ENCODE measurements around the gene CALR3. TPM values are rescaled to one million over a fixed set of nuclear protein-coding genes. Genes with fewer than 3 reads are reported as not detected.
A peak's percentile ranks its signal among the peaks of the same experiment; 100 is the strongest.
"Not testable (repeated sequence)": the region's sequence is repeated elsewhere in the genome, so short reads cannot be mapped to it uniquely, and the experiment has no call there.

Gene CALR3, protein sequence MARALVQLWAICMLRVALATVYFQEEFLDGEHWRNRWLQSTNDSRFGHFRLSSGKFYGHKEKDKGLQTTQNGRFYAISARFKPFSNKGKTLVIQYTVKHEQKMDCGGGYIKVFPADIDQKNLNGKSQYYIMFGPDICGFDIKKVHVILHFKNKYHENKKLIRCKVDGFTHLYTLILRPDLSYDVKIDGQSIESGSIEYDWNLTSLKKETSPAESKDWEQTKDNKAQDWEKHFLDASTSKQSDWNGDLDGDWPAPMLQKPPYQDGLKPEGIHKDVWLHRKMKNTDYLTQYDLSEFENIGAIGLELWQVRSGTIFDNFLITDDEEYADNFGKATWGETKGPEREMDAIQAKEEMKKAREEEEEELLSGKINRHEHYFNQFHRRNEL
- not detected in 2 replicates for total RNA-seq (2014; rRNA removed; shearing (Covaris generic))

DNA sequence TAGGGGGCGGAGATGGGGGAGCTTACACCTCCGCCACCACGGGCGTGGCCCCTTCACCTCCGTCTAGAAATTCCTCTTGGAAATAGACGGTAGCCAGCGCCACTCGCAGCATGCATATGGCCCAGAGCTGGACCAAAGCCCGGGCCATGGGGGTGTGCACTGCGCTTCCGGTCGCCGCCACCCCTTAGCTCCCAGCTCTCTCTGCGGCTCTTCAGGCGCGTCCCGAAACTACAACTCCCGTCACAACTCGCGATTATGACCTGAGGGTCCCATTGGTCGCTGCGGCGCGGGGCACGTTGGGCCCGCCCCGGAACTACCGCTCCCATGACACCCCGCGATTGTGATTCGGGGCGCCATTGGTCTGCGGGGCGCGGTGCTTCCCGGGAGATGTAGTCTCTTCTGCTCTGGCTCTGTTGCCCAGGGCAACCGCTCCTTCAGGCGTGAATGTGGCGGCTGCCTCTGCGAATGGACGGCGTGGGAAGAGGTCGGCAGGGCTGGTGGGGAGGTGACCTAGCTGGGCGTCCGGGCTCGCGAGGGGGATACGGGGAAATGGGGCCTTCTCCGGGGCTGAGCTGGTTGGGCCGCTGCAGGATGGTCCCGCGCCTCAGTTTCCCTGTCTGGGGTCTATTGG, at the start of gene CALR3, which contains the start of gene C19orf44:
TSS of gene CALR3 (minus strand) at position 186 of the 631 bp plus-strand sequence. CDS start at position 148, 38 bp downstream.
TSS of gene C19orf44 (plus strand) at position 413 of the 631 bp plus-strand sequence. CDS start 4,399 bp downstream, outside the sequence.
- peak; percentile 99 for DNase-seq (ENCODE audit: low read depth)

DNA sequence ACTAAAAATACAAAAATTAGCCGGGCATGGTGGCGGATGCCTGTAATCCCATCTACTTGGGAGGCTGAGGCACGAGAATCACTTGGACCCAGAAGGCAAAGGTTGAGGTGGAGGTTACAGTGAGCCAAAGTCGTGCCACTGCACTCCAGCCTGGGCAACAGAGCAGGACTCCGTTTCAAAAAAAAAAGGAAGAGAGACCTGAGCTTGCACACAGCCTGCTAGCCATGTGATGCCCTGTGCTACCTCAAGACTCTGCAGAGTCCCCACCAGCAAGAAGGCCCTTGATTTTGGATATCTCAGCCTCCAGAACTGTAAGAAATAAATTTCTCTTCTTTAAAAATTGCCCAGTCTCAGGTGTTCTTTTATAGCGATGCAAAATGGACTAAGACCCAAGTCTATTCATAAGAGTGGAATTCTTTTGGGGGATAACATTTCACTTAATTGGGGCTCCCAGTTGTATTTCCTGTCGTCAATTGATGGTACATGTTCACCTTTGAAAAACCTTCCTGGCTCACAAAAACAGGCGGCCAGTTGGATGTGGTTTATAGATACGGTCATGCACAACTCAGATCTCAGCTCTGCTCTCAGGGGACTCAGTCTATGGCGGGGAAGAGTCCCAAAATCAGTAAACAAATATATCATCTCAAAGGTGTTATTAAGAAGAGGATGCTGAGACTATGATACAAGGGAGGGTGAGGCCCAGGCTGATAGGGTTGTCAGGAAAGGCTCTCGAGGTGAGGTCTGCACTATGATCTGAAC, 48.7 kb upstream of the CALR3 start:
- DNase-seq (ENCODE audit: low read depth): no peak

DNA sequence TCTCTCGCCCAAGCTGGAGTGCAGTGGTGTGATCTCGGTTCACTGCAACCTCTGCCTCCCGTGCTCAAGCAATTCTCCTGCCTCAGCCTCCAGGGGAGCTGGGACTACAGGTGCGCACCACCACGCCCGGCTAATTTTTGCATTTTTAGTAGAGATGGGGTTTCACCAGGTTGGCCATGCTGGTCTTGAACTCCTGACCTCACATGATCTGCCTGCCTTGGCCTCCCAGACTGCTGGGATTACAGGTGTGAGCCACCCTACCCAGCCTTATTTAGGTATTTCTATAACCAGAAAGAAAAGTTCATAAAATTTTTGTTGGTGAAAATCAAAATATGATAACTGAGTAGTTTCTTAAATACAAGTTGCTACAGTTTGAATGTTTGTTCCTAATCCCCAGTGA, 47.8 kb upstream of the CALR3 start:
- not testable (repeated sequence) for DNase-seq (ENCODE audit: low read depth)

DNA sequence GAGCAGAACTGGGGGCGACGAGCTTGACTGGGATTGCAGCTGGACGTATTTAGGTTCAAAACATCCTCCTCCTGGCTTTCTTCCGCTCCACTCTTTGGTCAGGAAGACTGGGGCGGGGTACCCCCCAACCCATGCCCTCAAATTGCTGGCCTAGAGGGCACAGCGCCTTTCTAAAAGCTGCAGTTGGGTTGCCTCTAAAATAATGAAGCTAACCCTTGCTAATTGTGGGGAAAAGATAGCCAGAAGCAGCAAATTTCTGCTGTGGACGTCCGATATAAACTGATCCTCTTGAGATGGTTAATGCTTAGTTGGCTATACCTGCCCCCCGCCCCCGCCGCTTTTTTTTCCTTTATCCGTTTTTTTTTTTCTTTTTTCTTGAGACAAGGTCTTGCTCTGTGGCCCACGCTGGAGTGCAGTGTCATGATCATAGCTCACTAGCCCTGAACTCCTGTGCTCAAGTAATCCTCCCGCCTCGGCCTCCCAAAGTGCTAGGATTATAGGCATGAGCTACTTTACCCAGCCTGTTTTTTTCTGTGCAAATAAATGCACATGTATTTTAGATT, 47.0 kb upstream of the CALR3 start:
- DNase-seq (ENCODE audit: low read depth): peak; percentile 8

DNA sequence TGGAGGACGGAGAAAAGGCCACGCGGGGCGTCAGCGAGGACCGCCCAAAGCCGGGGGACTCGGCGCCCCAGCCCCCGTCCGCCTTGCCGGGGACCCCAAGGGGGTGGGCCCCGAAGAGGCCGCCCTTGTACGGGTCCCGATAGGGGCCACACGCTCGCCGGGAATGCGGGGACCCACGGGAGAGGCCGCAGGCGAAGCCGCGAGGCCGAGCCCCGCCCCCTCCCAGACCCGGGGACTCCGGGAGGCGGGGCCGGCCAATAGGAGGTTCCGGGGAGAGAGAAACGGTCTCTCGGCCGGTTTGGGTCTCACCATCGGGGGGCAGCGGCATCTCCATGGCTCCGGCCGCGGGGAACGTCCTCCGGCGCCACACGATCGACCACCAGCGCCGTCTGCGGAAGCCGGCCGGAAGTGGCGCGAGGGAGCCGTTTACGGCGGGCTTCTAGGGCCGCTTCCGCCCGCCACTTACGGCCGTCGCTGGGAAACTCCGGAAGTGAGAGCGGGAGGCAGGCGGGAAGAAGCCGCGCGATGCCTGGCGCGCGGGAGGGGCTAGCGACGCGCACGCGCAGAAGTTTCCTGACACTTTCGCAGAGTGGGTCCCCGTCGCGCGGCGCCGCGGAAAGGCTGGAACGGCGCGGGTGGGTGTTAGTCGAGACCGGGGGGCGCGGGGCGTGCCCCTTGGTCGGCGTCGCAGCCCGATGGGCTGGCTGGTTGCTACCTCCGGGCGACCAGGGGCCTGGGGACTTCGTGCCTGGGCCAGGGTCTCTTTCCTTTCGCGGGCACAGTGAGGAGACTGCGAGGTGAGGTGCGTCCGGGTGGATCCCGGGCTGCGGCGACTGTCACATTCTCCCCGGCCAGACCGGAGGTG, 46.3 kb upstream of the CALR3 start, which contains the start of gene CHERP:
TSS of gene CHERP (minus strand) at position 393 of the 865 bp plus-strand sequence. CDS start at position 334, 59 bp downstream.
- DNase-seq (ENCODE audit: low read depth): peak; percentile 92

DNA sequence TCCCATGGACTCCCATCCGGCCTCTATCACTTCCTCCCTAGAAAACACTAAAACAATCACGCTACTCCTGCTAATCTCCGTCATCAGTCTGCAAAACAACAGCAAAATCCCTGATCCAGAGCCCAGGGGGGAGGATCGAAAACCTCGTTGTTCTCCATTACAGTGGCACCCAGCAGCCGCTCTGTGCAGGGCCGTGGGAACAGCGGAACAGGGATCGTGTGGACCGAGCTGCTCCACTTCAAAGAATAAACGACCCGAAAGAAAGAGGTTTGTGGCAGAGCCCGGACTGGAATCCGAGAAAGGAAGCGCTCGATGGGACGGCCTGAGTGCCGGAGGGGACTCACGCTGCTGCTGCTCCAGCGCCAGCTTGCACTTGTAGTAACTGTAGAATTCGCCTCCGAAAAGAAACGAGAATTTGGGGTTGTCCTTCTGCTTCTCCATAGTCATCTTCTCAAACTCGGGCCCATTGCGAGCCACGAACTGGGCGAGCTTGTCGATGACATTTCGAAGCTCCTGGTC, 45.6 kb upstream of the CALR3 start:
- peak; percentile 18 for DNase-seq (ENCODE audit: low read depth)

DNA sequence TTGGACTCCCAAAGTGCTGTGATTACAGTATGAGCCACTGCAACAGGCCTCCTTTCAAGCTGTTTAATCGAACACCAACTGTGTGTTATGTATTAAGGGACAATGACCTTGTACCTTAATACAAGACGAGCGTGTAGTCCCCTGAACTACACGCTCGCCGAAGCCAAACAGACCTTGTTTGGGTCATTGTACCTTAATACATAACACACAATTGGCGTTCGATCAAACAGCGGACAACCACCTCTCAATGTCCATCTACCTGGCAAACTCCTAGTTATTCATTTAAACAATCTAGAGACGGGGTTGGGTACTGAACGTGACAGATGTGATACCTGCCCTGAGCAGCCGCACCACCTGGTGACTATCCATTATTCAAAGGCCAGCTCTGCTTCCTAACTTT, 45.0 kb upstream of the CALR3 start:
- no peak for DNase-seq (ENCODE audit: low read depth)

DNA sequence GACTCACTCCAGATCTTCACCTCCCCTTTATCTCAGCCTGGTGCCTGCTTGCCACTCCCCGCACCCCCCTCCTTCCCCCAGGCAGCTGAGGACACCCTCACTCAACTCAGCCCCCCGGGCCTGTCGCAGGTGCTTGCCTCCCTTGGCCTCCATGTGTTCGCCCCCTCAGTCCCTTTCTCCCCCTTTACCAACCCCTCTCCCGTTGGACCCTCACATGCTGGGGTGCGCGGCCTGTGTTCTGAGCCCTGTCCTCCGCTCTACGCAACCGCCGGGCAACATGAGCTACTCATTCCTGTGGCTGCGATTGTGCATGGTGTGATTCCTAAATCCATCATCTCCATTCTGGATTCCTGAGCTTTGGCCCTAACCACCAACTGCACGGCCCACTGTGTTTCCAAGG, 41.1 kb upstream of the CALR3 start:
- no peak for DNase-seq (ENCODE audit: low read depth)

DNA sequence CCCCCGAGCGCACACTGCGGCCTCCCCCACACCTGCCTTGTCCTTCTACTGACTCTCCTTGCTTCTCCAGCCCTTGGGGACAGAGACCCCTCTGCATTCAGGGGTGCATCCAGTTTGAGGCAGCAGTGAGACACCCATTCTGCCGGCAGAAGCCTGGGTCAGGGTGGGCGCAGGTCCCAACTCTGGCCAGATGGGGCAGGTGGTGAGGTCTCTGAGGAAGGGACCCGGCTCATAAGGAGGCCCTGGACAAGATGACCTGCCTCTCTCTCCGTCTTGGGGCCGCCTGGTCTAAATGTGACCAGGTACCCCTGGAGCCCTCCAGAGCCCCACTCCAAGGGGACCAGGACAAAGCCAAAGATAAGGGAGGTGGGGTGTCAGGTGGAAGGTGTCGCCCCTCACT, 40.2 kb upstream of the CALR3 start:
- no peak for DNase-seq (ENCODE audit: low read depth)

DNA sequence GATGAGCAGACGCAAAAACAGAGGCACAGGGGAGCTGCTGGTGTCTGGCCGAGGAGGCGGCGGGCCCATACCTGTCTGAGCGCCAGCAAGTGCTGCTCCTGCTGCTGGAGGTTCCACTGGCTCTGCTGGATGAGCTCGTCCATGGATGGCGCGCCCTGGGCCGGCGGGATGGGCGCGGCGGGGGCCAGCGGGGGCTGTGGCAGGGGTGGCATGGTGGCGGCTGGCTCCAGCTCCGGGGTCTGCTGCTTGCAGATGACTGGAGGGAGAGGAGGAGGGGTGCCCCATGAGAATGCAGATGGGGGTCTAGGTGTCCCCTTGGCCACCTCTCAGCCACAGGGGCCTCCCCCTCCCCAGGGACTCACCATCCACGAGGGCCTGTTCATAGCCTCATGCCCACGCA, 39.4 kb upstream of the CALR3 start:
- no peak for DNase-seq (ENCODE audit: low read depth)

DNA sequence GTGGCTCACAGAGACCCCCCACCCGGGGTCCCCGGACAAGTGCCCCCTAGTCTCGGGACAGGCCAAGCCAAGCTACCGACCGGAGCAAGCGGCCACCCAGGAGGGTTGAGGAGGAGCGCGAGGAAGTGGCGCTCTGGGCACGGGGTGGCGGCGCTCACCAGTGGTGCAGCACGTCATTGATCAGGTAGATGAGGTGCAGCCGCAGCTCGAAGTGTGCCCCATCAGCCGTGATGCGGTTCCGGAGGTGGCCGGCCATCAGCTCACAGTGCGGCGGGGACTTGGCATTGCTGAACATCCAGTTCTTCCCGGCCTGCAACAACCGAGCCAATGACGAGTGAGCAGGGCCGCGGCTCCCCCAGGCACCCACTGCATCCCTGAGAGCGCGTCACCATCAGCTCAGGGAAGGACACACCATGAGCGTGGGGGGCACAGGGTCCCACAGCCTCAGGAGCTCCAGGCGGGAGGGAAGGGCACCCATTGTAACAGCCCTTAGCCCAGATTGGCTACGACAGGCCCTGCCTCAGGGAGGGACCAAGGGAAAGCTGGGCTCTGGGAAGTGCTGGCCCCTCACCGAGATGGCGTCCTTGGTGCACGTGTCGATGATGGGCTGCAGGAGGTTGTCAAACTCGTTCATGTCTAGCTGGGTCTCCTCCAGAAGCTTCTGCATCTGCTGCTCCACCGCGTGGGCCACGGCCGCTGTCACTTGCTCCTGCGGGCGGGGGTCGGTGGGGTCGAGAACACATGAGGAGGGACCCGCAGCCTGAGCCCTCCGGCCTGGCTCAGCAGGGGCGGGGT, 36.7 kb upstream of the CALR3 start:
- DNase-seq (ENCODE audit: low read depth): no peak

DNA sequence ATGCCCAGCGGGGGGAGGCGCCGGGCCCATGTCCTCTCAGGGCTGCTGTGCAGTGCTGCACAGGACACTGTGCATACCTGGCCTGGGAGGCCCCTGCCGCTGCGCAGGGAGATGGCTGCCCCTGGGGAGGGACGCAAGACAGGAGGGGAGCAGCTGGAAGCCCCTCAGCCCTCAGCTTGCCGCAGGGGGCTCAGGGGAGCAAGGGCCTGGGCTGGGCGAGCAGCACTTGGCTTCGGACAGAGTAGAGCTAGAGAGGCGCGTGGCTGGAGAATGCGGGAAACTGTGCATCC, 35.4 kb upstream of the CALR3 start:
- no peak for DNase-seq (ENCODE audit: low read depth)

DNA sequence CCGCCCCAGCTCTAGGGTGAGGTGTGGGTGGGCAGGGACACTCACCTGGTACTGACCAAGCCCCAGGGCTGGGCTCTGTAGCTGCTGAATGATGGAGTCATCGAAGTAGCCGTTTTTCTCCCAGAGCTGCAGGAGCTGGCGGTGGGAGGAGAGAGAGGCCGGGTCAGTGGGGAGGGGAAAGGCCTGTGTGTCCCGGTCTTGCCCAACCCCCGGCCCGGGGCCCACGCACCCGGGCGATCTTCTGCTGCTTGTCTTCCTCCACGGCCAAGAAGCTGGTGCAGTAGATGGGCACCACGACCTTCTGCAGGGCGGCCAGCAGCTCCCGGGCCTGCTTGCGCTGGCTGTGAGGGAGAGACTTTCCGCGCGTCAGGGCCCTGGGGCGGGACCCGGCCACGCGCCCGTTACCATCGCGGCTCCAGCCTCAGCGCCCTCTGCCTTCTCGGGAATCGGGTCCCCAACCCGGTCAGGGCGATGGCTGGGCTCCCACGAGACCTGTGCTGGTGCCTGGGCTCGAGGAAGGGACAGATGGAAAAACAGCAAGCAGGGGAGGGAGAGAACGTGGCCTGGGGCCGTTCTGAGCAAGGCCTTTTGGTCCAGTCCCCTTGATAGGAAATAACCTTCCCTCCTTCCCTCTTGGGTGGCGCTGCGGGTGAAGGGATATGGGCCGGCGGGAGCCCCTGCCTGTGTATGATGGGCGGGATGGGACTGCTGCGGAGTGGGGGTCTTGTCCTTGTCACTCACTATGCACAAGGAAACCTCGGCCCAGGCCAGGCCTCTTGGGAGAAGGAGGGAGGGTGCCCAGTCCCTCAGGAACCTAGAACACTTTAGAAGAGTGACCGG, 34.8 kb upstream of the CALR3 start:
- no peak for DNase-seq (ENCODE audit: low read depth)

DNA sequence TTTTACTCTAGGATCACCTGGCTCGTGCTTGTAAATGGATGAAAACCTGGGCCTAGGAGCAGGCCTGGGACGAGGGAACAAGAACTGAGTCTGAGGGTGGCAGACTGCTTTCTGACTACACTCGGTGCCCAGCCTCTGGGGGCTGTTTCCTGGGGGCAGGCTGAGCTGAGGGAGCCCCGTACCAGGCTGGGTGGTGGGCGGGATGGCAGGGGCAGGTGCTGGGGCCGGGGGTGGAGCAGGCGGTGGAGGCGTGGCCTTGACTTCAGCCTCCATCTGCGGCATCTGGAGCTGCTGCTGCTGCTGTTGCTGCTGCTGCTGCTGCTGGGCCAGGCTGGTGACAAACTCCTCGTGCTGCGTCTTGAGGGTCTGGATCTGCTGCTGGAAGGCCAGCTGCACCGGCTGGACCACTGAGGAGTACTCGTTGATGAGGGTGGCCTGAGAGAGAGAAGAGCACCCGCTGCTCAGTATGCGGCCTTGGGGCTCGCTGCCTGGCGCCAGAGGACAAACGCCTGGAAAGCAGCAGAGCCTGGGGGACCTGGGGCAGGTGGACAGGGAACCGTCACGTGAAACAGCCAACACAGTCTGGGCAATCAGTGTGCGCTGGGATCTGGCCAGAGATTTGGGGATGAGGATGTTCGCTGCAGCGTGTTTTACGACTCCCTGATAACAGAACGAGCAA, 33.6 kb upstream of the CALR3 start:
- DNase-seq (ENCODE audit: low read depth): no peak

DNA sequence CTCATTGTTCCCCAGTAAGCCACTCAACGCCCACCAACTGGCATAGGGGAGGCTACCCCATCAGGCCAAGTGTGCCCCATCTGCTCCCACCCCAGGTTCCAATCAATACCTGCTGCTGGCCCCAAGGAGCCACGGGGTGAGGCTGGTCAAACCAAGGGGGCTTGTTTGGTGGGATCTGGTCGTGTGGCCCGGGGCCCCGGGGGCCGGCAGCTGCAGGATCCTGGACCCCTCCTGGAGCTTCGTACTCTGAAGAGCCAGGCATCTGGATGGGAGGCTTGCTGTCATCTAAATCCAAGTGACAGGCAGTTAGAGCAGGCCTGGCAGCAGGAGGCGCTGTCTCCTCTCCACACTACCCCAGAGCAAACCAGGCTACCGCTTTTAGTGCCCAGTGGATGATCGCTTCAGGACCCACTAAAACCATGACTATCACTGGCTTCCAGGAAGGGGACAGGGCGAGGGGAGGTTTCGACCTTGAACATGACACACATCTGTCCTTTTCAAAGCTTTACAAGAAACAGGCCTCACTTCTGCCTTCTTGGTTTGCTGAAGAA, 32.1 kb upstream of the CALR3 start:
- no peak for DNase-seq (ENCODE audit: low read depth)

DNA sequence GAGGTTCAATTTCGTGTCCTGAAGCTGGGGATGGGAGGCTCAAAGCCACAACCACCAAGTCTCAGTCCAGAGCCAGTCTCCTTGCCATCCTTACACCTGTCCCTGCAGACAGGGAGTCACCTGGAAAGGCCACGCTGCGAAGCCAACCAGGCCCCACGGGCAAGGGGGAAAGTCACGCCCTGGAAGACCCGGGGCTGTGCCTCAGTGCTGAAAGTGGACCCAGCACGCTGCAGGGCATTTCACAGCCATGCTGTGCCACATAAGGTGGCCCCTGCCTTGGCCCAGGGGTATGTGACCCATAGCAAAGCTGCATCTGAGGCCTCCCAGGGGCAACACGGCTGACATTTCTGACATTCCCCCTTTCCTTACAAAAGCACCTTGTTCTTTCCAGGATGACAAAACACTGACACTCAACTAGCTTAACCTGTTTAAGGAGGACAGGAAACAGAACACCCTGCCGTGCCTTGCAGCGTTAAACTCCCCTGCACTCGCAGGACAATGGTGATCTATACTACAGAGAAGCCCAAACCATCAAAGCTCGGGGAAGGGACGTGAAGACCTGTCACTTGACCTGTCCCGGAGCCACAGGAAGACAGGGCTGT, 31.5 kb upstream of the CALR3 start:
- no peak for DNase-seq (ENCODE audit: low read depth)

DNA sequence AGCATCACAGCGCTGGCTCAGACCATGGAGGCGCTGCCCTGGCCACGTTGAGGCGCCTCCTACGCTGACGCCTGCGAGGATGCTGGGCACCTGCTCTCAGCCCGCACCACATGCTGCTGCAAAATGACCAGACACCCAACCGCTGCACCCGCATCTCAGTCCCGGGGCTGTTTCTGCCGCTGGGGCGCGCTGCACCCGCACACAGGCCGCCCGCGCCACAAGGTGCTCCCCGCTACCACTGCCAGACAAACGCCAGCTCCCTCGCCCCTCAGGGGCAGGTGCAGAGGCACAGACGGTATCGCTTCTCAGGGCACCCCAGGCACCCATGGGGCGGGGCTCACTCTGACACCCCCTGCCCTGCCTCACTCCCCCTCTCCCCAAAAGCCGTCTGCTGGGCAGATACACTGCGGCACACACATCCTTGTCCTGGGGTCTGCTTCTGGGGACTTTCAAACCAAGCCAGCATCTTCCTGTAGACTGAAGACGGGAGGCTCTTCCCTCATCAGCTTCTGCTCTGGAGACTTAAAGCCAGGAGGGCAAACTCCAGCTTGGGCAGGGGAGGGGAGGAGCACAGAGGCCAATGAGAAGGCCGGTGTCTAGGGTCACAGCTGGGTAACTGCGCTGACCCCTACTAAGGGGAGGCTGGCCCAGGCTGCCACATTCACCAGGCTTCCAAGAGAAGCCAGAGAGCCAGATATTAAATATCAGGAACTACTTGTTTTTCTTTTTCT, 29.9 kb upstream of the CALR3 start:
- no peak for DNase-seq (ENCODE audit: low read depth)

All from RPMI7951 (cell line).